ENCODE data around the gene TRPC5OS.

- TF ChIP-seq CTCF (IDR thresholded peaks at IDR 0.05; ENCODE audit: insufficient read depth, low read length), result no peak
- TF ChIP-seq SPI1 (IDR thresholded peaks at IDR 0.05; ENCODE audit: borderline replicate concordance, low read depth), result no peak
- TF ChIP-seq POLR2AphosphoS5 (IDR thresholded peaks at IDR 0.05; ENCODE audit: low read depth), result no peak
Observed at GRCh38 chrX:111876646-111877045, 665 bp downstream of the TRPC5OS start.

Measured in HL-60 (cell line).